ENCODE data around the gene GRIK3.

GRIK3 gene

DNA sequence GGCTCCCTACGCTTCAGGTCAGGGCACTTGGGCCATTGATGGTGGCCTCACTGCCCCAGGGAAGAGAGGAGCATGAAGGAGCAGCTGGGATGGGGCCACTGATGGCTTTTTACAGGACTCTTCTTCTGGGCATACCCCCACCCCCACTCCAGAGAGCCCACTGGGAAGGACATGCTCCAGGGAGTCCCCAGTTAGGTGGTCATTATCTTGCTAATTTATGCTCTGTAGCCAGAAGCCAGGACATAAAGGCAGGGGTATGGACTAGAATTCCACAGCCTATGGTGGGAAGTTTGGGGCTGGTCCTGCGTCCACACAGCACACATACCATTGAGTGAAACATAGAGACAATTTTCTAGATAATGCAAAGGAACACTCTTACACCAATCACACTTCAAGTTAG, 8.8 kb upstream of the GRIK3 start:
- DNase-seq (ENCODE audit: low spot score): no peak

DNA sequence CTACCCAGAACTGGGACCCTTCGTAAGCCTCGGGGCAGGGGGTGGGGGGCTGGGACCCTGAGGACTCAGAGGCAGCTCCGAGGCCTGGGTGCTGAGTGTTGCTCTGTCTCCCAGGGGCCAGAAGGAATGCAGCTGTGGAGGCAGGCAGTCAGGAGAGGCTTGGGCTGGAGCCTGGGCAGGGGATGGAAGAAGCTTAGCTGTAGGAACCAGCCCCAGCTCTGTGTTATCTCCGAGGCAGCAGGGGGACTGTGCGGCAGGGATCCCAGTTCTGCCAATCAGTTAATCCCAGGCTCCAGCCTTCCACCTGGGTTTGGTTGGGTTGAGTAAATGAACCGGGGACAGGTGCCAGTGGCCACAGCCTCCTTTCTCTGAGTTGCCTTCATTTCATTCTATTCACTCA, 8.2 kb upstream of the GRIK3 start:
- no peak for DNase-seq (ENCODE audit: low spot score)

DNA sequence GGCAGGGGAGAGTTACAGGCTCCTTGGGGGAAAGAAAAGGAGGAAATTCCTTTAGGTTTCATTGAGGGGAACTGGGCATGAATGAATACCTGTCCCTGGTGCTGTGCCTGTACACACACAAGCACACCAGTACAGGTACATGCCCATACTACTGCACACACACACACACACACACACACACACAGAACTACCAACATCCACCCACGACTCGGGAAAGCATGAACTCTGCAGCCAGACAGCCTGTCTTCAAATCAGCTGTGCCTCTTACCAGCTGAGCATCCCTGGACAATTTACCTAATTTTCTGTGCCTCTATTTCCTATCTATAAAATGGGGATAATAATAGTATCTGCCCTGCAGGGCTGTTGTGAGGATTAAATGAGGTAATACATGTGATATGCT, 7.2 kb upstream of the GRIK3 start:
- no peak for DNase-seq (ENCODE audit: low spot score)

DNA sequence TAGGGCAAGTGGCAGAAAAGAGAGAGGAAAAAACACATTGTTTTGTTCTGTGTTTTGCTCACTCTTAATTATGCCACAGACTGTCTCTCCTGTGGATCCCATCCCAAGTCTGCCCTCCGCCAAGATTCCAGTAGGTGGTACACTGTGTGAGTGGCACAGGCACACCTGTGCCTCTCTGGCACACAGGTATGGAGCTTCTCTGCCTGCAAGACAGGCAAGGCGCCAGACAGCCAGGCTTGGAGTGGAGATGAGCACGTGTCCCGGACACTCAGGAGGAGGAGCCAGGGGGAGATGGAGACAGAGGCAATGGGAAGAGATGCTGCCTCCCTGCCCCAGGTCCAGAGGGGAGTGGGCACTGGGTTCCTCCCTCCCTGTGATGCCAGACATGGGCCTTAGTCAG, 6.5 kb upstream of the GRIK3 start:
- no peak for DNase-seq (ENCODE audit: low spot score)

DNA sequence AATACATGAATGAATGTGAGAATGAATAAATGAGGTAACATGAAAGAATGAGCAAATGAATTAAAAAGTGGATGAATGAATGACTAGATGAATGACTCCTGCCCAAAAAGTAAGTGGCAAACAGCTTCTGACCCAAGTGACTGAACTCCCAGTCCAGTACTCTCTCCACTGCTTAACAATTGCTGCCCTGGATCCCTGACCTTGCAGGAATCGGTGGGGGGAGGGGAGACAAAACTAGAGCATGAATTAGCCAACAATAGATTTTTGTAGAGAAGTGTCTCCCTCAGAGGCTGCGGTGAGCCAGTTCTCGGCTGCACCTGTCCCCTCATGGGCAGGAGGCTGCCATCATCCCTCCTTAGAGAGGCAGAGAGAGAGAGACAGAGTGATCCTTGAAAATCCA, 5.9 kb upstream of the GRIK3 start:
- DNase-seq (ENCODE audit: low spot score): no peak

DNA sequence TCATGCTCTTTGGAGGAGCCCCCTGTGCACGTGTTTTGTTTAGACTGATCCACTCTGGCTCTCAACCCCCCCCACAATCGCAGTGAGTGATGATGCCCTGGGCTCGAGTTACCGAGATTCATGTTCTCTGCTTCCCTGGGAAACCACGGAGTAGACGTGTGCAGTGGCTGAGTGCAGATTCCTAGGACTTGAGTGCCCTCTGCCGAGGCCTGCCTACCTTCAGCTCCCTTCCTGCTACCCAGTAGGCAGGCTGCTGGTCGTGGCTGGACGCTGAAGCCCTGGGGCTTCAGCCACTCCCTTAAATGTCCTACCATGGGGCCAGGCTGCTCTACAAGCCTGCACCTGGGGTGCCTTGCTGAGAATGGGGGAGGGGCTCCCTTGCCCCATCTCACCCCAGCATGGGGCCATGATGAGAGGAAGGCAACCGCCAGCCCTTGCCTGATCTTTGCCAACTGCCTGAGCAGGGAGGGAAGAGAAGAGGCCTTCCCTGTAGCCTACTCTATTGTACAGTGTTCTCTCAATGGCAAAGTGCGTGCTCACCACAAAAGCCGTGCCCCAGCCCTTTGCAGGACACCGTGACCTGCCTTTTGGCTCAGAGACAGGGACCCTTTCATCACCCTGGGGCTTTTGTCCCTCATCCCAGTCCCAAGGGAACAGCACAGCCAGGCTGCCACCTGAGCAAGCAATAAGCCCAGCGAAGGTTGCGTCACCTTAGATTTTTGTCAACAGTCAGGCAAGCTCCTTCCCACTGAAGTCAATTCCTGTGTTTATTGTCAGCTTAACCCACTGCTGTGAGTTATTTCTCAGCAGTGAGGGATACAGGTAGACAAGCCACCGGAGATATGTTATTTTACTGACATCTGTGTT, 4.1 kb upstream of the GRIK3 start:
- no peak for DNase-seq (ENCODE audit: low spot score)

DNA sequence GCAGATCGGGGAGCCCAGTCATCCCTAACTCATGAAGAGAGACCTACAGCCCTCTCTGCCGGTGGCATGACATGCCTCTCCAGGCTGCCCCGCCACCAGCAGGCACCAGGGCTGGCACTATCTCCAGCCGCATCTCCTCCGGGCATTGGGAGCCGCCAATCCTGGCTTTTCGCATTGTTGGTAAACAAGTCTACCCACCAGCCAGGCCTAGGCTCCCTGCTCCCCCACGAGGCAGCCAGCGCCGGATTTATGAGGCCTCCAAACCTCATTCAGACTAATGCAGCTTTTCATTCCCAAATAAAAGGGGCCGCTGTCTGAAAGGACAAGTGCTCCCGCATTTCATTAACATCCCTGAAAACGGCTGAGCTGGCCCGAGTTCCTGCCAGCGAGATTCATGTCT, 3.4 kb upstream of the GRIK3 start:
- no peak for DNase-seq (ENCODE audit: low spot score)

DNA sequence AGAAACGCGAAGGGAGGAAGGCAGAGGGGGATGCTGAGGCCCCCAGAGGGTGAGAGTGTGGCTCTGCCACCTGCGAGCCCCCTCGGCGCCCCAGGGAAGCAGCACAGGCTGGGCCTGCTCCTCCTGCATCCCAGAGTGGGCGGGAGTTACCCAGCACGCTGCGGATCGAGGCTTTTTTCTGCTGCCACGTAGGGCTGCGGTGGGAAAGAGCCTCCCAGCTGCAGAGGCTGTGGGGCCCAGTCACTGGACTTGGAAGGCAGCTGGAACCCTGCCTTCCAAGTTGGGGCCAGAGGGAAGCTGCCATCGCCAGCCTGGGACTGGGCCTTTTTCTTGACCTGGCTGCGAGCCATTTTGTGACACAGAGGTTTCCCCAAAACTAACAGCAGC, 2.3 kb upstream of the GRIK3 start:
- no peak for DNase-seq (ENCODE audit: low spot score)

DNA sequence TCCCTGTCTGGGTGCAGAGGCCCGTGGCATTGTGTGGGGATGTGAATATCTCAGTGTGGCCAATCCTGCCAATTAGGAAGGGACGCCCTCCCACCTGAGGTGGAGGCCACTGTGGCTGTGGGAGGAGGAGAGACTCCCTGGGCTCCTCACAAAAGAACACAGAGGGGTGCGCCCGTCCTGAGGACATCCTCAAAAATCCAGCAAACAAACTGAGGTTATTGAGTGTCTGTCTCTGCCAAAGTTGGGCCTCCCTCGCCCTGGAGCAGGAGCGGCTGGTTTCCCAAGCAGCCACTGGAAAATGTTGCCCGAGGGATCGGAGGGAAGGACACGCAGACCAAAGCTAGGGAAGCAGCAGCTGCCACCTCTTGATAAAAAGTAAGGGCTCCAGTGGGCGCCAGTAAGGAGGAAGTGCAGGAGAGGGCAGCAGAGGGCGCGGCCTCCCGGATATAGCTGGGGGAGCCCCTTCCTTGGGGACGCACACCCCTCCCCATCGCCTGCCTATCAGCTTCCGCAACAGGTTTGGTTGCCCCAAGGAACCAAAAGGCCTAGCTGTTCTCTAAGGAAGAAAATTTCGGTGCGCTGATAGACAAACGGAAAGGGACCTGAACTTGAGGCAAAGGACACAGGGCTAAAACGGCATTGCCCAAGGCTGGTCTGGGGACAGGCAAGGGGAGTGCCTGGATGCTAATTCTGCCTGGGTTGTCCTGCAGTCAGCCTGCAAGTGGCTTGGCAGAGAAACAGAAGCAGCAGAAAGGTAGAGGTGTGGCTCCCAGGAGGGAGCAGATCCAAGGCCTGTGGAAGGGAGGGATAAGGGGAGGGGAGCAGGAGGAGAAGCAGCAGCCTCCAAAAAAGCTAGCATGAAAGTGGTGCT, 1.7 kb upstream of the GRIK3 start:
- no peak for DNase-seq (ENCODE audit: low spot score)

DNA sequence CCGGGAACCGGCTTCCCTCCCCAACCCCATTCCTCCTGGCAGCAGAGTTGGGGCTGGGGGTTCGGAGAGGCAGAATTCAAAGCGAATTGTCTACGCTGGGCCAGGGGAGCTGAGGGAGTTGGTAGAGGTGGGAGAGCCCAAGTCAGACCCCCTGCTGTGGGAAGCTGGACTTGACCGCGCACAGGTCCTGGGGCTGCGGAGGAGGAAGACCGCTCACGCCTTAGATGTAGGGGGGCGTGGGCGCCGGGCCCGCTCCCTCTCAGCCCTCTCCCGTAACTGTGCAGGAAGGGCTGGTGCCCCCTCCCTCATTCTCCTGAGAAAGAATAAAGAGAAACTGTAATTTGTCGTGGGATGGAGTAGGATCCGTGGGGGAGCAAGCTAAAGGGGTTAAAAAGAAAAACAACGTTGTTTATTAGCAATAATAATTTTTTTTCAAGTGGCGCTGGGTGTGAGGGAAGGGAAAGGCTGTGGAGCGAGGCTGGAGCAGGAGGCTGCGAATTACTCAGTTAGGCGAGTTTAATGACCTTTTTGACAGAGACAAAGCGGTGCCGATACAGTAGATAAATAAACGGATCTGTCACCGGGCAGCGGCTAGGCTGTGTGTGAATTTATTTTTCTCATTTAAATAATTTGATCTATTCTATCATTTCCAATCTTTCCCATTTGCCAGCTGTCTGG, 838 bp upstream of the GRIK3 start:
- no peak for DNase-seq (ENCODE audit: low spot score)

DNA sequence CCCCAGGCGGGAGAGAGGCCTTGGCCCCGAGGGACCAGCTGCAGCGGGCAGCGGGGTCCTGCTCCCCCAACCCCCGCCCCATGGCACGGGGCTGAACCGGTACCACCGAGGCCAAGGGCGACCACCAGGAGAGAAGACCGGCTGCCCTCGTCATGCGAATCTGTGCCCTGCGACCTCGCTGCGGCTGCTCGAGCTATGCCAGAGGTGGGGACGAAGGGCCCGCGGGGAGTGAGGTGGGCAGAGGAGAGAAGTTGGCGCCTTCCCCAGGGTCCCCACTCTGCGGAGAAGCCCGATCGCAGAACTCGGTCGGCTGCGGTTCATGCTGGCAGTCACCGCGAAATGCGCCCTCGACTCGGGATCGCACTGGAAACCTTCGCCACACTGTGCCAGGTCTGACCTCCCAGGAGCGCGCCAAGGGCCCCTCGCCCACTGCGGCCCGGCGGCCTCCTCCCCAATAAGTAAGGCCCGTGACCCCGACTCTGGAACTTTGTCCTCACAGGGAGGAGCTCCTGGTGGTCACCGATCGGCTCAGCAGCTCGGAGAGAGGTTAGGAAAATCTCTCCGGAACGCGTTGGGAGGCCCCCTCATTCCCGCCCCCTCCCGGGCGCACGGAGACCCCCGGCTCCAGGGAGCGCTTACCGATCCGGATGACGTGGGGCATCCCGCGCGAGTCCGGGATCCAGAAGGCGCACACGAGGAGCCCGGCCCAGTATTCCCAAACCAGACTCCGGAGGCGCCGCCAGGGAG, 787 bp downstream of the GRIK3 start:
- no peak for DNase-seq (ENCODE audit: low spot score)

DNA sequence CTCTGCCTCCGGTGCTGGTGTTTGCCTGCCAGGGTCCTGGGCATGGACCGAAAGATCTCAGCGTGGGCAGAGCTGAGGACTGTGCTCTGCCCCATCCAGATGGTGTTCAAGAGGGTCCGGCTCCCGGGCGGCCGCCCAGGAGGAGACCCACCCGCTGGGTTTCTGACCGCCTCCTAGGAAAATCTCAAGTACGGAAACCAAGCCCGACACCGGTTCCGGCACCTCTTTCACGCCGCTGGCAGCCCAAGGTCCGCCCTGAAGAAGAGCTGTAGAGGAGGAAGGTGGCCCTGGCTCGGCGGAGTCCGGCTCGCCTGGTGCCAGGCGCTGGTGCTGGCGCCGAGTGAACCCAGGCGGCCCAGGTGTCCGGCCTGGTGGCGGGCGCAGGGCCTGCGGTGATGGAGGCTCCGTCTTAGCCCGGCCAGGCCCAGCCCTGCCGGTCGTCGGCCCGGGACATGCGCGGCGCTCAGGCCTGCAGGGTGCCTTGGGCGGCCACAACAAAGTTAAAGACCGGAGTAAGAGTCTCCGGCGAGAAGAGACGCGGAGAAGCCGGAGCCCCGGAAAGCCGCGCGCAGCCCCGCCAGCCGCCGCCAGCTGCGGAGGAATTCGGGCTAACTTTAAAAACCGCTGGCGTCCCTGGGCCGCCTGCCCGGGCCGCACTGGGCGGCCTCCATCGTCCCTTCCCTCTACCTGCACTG, 1.5 kb downstream of the GRIK3 start:
- DNase-seq (ENCODE audit: low spot score): peak; percentile 21

DNA sequence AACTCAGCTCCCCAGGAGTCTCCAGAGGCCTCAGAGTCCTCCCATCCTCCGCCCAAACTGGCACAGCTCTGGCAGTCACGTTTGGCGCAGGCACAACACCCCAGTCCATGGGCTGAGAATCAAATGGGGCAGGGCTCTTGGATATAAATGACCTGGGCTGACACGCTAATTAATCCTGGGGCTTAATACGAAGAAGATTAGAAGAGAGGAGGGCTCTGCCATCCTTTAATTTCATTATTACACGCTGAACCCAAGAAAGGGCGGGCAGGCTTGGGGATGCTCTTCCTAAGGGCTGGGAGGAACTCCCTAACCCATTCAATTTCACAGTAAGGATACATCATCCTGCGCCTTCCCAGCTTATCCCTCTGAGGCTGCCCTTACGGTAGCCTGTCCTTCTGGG, 2.4 kb downstream of the GRIK3 start:
- no peak for DNase-seq (ENCODE audit: low spot score)

DNA sequence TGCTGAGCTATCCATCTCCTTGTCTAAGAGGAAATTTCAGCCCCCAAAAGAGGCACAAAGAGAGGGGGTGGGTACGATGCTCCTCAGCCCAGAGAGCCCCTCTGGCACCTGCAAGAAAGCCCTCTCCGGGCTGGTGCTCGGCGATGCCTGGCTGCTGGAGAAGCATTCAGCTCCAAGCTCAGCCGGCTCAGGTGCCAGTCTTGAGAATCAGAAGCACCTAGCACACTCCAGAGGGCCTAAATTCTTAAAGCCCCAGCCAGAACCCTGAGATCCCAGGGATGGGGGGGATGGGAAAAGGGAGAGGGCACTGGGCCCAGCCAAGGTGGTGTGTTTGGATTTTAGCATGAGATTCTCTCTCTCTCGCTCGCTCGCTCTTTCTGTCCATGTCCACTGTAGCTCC, 2.9 kb downstream of the GRIK3 start:
- no peak for DNase-seq (ENCODE audit: low spot score)

DNA sequence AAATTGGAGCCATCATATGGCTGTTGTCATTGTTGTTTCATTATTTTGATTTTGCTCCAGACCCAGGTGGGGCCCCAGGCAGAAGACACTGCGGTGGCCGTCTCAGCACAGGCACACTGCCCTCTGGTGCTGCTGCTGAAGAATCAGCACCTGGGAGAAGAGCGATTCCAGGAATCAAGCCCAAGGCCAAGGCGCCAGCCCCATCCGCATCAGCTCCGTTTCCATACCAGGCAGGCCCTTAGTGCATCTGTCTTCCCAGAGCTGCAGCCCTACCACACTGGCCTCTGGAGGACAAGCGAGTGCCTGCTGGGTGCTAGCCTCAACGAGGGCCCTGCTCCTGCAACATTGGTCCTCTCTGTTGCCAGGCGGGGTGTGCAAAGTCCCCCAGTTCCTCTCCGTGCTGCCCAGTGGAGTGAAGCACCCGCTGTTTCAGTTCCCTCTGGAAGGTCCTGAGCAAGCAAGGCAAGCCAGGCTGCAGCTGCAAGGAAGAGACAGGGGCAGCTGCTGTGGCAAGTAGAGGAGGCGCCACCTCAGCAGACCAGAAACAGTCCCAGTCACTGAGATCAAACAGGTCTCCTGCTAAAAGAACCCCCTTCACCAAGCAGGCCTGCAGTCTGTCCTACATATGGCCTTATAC, 5.2 kb downstream of the GRIK3 start:
- no peak for DNase-seq (ENCODE audit: low spot score)

DNA sequence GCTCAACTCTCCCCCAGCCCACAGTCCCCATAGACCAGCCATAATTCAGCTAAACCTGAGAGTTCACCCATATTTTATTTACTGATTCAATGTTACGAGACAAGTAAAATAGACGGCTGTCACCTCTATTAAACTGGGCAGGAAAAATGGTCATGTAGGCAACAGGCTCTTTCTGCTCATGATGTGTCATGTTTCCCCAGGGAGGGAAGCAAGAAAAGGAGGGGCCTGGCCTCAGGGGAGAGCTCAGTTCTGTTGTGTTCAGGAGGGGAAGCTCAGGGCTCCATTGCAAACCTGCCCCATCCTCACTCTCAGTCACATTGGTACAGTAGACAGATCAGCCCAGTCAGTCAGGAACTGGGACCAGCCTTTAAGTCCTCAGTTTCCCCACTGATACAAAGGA, 12.8 kb downstream of the GRIK3 start:
- no peak for DNase-seq (ENCODE audit: low spot score)

DNA sequence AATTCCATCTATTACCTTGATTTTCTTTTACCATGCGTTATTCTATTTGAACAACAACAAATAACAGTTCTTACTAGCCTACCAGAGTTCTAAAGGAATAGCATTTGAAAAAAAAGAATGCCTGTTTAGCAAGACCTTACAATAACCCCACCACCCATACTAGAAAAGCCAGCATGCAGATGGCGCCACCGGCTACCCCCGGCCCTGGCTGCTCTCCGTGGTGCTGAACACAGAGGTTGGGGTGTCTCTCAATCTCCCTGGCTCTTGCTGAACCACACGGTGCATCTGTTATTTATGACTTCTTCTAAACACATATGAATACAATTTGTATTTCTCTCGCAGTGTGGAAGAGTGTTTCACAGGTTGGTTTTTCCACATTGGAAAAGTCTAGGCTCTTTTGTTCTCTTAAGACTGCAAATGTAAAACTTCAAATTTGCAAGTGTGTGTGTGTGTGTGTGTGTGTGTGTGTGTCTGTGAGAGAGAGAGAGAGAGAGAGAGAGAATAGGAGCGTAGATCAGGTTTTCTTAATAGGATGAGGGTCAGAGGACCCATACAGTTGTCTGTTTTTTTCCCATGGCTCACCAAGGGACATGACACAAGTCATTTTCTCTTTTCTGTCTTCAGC, 13.6 kb downstream of the GRIK3 start:
- no peak for DNase-seq (ENCODE audit: low spot score)

DNA sequence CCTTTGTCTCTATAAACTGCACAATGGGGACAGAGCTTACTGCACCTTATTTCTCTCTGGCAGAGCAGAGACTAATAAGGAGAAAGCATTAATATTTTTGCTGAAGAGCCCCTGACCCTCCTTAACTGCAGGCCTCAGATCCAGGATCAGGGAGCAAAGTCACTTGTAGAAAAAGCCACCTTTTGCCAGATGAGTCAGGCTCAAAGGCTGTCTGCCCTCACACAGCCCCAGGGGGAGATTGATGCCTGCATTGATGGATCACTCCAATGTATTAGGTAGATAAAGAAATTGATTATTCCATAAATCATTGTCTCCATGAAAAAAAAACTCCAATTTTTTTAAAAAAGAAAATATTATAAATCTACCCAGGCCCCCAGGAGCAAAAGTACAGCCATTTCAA, 15.8 kb downstream of the GRIK3 start:
- no peak for DNase-seq (ENCODE audit: low spot score)

DNA sequence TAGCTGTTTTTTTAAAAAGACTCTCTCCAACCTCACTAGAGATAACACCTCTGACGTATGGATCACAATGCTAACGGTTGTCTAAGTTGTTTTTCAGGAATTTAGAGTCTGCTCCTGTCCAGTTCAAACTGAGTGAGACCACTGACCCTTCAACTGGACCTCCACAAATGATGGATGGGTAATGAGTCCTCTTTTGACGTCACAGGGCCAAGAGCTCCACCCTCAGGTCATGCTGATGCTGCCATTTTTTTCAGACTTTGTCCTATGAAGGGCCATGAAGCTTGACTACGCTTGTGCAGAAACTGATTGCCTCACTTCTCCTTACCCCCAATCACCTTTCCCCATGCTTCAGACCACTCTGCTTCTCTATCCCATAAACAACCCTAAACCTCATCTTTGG, 16.6 kb downstream of the GRIK3 start:
- DNase-seq (ENCODE audit: low spot score): no peak

DNA sequence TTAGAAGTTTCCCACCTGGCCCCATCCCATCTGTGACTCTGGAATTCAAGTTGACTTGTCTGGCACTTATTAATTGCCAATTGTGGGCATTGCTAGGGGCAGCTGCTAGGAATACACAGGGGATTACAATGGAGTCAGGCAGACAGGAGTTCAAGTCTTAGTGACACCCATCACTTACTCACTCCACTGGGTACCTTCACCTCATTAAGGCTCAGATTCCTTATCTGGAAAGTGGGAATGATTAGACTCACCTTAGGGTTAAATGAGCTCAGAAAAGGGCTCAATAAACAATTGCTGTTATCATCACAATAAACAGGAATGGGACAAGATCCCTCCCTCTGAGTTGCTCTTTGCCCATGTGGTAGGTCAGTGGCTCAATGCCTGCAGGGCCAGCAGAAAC, 18.2 kb downstream of the GRIK3 start:
- no peak for DNase-seq (ENCODE audit: low spot score)

DNA sequence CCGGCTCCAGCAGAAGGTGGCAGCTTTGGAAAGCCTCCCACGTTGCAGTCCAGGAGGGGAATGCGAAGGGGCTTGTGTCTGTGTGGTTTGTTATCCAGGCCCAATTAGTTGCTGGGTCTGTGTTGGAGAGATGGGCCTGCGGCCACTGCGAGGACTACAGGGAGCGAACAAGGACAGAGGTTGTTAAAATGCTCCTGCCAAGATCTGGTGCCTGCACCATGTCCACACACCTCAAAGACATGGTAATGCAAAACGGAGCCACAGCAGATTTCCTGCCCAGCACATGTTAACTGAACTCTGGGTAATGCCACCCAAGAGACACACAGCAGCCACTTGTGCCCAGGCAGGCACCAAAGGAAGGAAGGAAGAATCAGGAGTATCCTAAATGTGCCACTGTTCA, 18.6 kb downstream of the GRIK3 start:
- no peak for DNase-seq (ENCODE audit: low spot score)

Measured in AG20443 (cell line).